HG02642 (cell line): ENCODE data around the gene GPRC5B.

Experiments used
- ATAC-seq: cut with Tn5 transposase; IDR thresholded peaks from one replicate; pipeline ENCODE4 v1.9.1; 2021; ENCODE audit warnings: mild to moderate bottlenecking; ENCODE audit not compliant: unreplicated experiment, poor library complexity

Gene GPRC5B

GRCh38 chr16:19884611-19885450, at the start of gene GPRC5B:
GPRC5B (minus strand) TSS chr16:19884848; CDS start chr16:19872845, 12,003 bp downstream.
- no peak for ATAC-seq

GRCh38 chr16:19933740-19934139, 49.1 kb upstream of the GPRC5B start:
- ATAC-seq, result no peak

GRCh38 chr16:19929062-19929511, 44.4 kb upstream of the GPRC5B start:
- ATAC-seq, result no peak

GRCh38 chr16:19928432-19928831, 43.8 kb upstream of the GPRC5B start:
- no peak for ATAC-seq

- no peak for ATAC-seq
These were observed 42.1 kb upstream of the GPRC5B start for GRCh38 chr16:19926449-19927390.

- no peak for ATAC-seq
These were observed 38.7 kb upstream of the GPRC5B start for GRCh38 chr16:19923396-19923795.

- no peak for ATAC-seq
These were observed 34.5 kb upstream of the GPRC5B start for GRCh38 chr16:19919142-19919541.

- no peak for ATAC-seq
These were observed 31.4 kb upstream of the GPRC5B start for GRCh38 chr16:19916064-19916463.

GRCh38 chr16:19914877-19915276, 30.2 kb upstream of the GPRC5B start:
- no peak for ATAC-seq

- ATAC-seq, result no peak
These were observed 28.6 kb upstream of the GPRC5B start for GRCh38 chr16:19913340-19913645.

- ATAC-seq, result no peak
These were observed 28.0 kb upstream of the GPRC5B start for GRCh38 chr16:19912455-19913339.

- no peak for ATAC-seq
These were observed 27.3 kb upstream of the GPRC5B start for GRCh38 chr16:19911747-19912454.

GRCh38 chr16:19911204-19911603, 26.6 kb upstream of the GPRC5B start:
- ATAC-seq, result no peak

GRCh38 chr16:19909750-19910322, 25.2 kb upstream of the GPRC5B start:
- no peak for ATAC-seq

GRCh38 chr16:19908921-19909320, 24.3 kb upstream of the GPRC5B start:
- ATAC-seq, result no peak

GRCh38 chr16:19907161-19907992, 22.7 kb upstream of the GPRC5B start:
- peak; percentile 72 for ATAC-seq

GRCh38 chr16:19901164-19901563, 16.5 kb upstream of the GPRC5B start:
- ATAC-seq, result no peak

- ATAC-seq, result no peak
These were observed 14.9 kb upstream of the GPRC5B start for GRCh38 chr16:19899605-19899955.
